ENCODE data around the gene HSPA1A.

The HSPA1A gene

GRCh38 chr6:31826793-31827285 is 11.5 kb downstream of the HSPA1A start:
- no peak overlapping the region for H3K27ac ChIP-seq
- no peak for TF ChIP-seq CTCF (IDR thresholded peaks at IDR 0.05; ENCODE audit: low read depth, low read length)
- H3K4me3 ChIP-seq (ENCODE audit: low read depth, low read length) = no peak overlapping the region
- H3K27me3 ChIP-seq (ENCODE audit: insufficient read depth, low read depth, severe bottlenecking) = no peaks in the 10 kb centered on the region
- H3K9me3 ChIP-seq (ENCODE audit: severe bottlenecking) = peaks cover 13% of the 10 kb centered on the region
- no peaks in the 10 kb centered on the region for H3K36me3 ChIP-seq
- DNase-seq = no peak

- Histone ChIP-seq H3K9me3 (ENCODE audit: severe bottlenecking) (peaks cover 13% of the 10 kb centered on the region), H3K4me3 (ENCODE audit: low read depth, low read length) (no peak within 1 kb of the TSS), H3K27me3 (ENCODE audit: insufficient read depth, low read depth, severe bottlenecking) (no peaks in the 10 kb centered on the region), H3K27ac (no peak within 1 kb of the TSS), H3K36me3 (no peaks in the 10 kb centered on the region)
- no peak for DNase-seq
- TF ChIP-seq CTCF (IDR thresholded peaks at IDR 0.05; ENCODE audit: low read depth, low read length) = no peak
Observed at GRCh38 chr6:31827286-31828079, 12.1 kb downstream of the HSPA1A start, which contains the start of gene HSPA1B. TSS of gene HSPA1B (plus strand) at chr6:31827738. CDS start at chr6:31827951, 213 bp downstream.

- Histone ChIP-seq H3K9me3 (ENCODE audit: severe bottlenecking) (peaks cover 15% of the 10 kb centered on the region), H3K4me3 (ENCODE audit: low read depth, low read length) (peak overlapping the region; percentile 39), H3K36me3 (peaks cover under 1% of the 10 kb centered on the region), H3K27me3 (ENCODE audit: insufficient read depth, low read depth, severe bottlenecking) (no peaks in the 10 kb centered on the region), H3K27ac (peak overlapping the region; percentile 64)
- 0 out of 2 replicates have a peak, but pooled peaks have one; percentile 30 for TF ChIP-seq CTCF (IDR thresholded peaks at IDR 0.05; ENCODE audit: low read depth, low read length)
- no peak for DNase-seq
Observed at GRCh38 chr6:31829633-31830283, 14.4 kb downstream of the HSPA1A start.

- H3K27ac ChIP-seq = peak overlapping the region; percentile 64
- no peaks in the 10 kb centered on the region for H3K27me3 ChIP-seq (ENCODE audit: insufficient read depth, low read depth, severe bottlenecking)
- no peak for TF ChIP-seq CTCF (IDR thresholded peaks at IDR 0.05; ENCODE audit: low read depth, low read length)
- peaks cover 11% of the 10 kb centered on the region for H3K36me3 ChIP-seq
- peaks cover 15% of the 10 kb centered on the region for H3K9me3 ChIP-seq (ENCODE audit: severe bottlenecking)
- H3K4me3 ChIP-seq (ENCODE audit: low read depth, low read length) = no peak overlapping the region
- no peak for DNase-seq
Observed at GRCh38 chr6:31830886-31831335, 15.6 kb downstream of the HSPA1A start.

GRCh38 chr6:31831350-31832215 is 16.2 kb downstream of the HSPA1A start:
- H3K27ac ChIP-seq = no peak overlapping the region
- H3K27me3 ChIP-seq (ENCODE audit: insufficient read depth, low read depth, severe bottlenecking) = no peaks in the 10 kb centered on the region
- no peak for DNase-seq
- no peak for TF ChIP-seq CTCF (IDR thresholded peaks at IDR 0.05; ENCODE audit: low read depth, low read length)
- peaks cover 11% of the 10 kb centered on the region for H3K9me3 ChIP-seq (ENCODE audit: severe bottlenecking)
- H3K4me3 ChIP-seq (ENCODE audit: low read depth, low read length) = no peak overlapping the region
- peaks cover 18% of the 10 kb centered on the region for H3K36me3 ChIP-seq
